ENCODE results near the gene PYGO1. TPM values are rescaled to one million over a fixed set of nuclear protein-coding genes. Genes with fewer than 3 reads are reported as not detected.

The PYGO1 gene
- total RNA-seq, 1 experiment from 2014 or later: 0.55 TPM

Other genes starting within 250 kb of the PYGO1 start
- gene CCPG1, start 180.0 kb downstream of the PYGO1 start, total RNA-seq (2021): 17.1 to 17.8 TPM (median 17.2 TPM) in 3 replicates
- gene PIERCE2, start 179.8 kb downstream of the PYGO1 start, total RNA-seq (2021): 1.6 to 2.5 TPM (median 1.8 TPM) in 3 replicates
- gene DNAAF4, start 80.1 kb downstream of the PYGO1 start, total RNA-seq (2021): 1.2 to 1.9 TPM (median 1.2 TPM) in 3 replicates
- 3.6 to 6.1 TPM (median 6.0 TPM) in 3 replicates for gene PRTG, start 154.8 kb upstream of the PYGO1 start, total RNA-seq (2021)